LNCaP clone FGC (cell line): ENCODE results near the gene SPIB.
"Not testable (repeated sequence)": the region's sequence is repeated elsewhere in the genome, so short reads cannot be mapped to it uniquely, and the experiment has no call there.

Experiments used
- DNase-seq: peaks from one replicate; pipeline ENCODE4 v3.0.0-alpha.2; 2011; ENCODE audit warnings: low read depth
- H3K4me3 ChIP-seq: 2 replicates; pipeline ENCODE4 v1.5.1; 2011; ENCODE audit warnings: mild to moderate bottlenecking, low read depth, low read length, control low read depth
- TF ChIP-seq, protein P1 (sequence below): IDR thresholded peaks from 2 replicates; pipeline ENCODE4 v1.5.1; 2012; ENCODE audit warnings: mild to moderate bottlenecking; ENCODE audit not compliant: control insufficient read depth, insufficient read depth; ENCODE audit errors: extremely low read depth

The SPIB gene

DNA sequence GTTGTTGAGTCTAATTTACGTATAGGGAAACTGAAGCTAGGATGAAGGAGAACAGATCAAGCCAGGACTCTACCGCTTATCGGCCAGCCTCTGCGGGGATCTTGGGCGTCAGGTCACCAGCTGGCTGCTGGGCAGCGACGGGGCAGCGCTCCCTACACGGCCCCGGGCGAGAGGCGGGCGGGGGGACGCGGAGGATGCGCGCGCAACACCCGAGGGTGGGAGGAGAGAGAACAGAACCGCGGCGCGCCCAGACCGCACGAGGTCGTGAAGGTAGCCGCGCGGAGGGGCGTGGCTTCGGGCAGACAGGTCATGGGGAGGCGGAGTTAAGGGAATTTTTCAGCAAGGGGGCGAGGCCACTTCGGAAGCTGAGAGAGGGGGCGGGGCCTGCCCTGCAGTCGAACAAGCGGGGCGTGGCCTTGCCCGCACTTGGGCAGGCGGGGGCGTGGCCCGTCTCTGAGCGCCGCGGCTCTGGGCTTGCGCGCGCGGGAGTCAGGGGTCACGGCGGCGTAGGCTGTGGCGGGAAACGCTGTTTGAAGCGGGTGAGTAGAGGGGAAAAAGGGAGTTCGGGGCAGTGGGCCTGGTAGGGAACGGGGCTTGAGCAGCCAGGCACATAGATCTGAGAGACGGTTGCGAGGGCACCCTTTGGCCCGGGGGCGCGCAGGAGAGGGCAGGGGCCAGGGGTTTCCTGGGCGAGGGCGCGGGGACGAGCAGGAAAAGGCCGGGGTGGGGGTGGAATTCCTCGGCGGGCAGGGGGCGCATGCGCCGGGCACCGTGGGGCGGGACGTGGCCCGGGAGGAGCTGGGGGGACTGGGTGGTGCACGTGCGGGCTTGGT, 34.7 kb upstream of the SPIB start, which contains the start of gene POLD1:
Gene POLD1, plus strand, starts transcription at position 496 of the 833 bp plus-strand sequence. CDS start 14,505 bp downstream, outside the sequence.
- TF ChIP-seq, protein P1, sequence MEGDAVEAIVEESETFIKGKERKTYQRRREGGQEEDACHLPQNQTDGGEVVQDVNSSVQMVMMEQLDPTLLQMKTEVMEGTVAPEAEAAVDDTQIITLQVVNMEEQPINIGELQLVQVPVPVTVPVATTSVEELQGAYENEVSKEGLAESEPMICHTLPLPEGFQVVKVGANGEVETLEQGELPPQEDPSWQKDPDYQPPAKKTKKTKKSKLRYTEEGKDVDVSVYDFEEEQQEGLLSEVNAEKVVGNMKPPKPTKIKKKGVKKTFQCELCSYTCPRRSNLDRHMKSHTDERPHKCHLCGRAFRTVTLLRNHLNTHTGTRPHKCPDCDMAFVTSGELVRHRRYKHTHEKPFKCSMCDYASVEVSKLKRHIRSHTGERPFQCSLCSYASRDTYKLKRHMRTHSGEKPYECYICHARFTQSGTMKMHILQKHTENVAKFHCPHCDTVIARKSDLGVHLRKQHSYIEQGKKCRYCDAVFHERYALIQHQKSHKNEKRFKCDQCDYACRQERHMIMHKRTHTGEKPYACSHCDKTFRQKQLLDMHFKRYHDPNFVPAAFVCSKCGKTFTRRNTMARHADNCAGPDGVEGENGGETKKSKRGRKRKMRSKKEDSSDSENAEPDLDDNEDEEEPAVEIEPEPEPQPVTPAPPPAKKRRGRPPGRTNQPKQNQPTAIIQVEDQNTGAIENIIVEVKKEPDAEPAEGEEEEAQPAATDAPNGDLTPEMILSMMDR = 0 out of 2 replicates have a peak, but pooled peaks have one; percentile 0
- peak within 1 kb of the TSS; percentile 95 for H3K4me3 ChIP-seq
- DNase-seq = peak; percentile 91

DNA sequence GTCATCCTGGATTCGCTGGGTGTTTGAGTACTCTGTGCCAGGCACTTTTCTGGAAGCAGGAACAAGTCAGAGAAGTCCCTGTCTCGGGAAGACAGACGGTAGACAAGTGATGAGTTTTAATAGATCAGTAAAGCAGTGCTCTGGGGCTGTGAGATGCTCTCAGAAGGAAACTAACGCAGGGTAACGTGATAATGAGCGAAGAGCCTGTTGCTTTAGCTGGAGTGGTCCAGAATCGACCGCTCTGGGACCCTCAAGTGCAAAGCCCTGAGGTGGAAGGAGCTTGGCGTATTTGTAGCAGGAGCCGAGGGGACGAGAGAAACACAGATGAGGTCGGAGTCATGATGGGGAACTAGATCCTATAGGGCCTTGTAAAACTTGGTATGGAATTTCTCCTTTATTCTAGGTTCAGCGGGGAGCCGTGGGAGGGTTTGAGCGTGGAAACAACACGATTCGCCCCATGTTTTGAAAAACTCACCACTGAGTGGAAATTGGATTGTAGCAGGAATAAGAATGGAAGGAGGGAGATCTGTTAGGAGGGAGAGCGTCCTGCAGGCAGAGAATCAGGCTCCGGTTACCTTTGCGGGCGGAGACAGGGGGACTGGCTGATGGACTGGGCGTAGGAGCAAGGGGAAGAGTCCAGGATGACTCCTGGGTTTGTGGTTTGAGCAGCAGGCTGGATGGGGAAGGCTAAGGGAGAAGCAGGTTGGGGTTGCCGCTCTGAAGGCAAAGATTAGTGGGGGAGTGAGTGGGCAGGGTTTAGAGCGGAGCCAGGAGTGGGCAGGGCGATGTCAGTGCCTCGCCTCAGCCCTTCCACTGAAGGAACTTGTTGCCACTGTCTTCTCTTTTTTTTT, 33.8 kb upstream of the SPIB start:
- TF ChIP-seq, protein P1 = no peak
- DNase-seq = no peak
- H3K4me3 ChIP-seq = peak overlapping the region; percentile 95

GRCh38 chr19:50387176-50387867, 31.4 kb upstream of the SPIB start:
- DNase-seq = no peak
- H3K4me3 ChIP-seq = no peak overlapping the region
- TF ChIP-seq, protein P1 = no peak

GRCh38 chr19:50387868-50388245, 30.9 kb upstream of the SPIB start:
- no peak overlapping the region for H3K4me3 ChIP-seq
- DNase-seq = no peak
- TF ChIP-seq, protein P1 = no peak

DNA sequence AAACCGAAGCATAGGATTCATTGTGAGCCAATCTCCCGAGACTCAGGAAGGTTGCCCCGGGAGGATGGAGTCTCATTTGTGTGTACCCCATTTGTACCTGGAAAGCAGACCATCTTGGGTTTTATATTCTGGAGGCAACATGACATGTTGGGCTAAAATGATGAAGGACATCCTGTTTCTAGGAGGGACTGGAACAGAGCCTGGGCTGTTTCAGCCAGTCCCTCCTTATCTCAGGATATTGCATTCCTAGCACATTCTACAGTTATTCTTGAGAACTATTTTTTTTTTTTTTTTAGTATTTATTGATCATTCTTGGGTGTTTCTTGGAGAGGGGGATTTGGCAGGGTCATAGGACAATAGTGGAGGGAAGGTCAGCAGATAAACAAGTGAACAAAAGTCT, 28.4 kb upstream of the SPIB start:
- not testable (repeated sequence) for DNase-seq, H3K4me3 ChIP-seq

DNA sequence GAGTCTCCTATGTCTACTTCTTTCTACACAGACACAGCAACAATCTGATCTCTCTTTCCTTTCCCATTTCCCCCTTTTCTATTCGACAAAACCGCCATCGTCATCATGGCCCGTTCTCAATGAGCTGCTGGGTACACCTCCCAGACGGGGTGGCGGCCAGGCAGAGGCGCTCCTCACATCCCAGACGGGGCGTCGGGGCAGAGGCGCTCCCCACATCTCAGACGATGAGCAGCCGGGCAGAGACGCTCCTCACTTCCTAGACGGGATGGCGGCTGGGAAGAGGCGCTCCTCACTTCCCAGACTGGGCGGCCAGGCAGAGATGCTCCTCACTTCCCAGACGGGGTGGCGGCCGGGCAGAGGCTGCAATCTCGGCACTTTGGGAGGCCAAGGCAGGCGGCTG, 27.8 kb upstream of the SPIB start:
- DNase-seq = not testable (repeated sequence)

GRCh38 chr19:50392759-50393158, 26.0 kb upstream of the SPIB start:
- TF ChIP-seq, protein P1 = no peak
- no peak overlapping the region for H3K4me3 ChIP-seq
- DNase-seq = no peak

More for the DNA sequence above, 27.8 kb upstream of the SPIB start:
- not testable (repeated sequence) for H3K4me3 ChIP-seq
